Coronary artery (tissue), 2 donors: Measurements from ENCODE around the gene APBB2.
A peak's percentile ranks its signal among the peaks of the same experiment; 100 is the strongest.
"Not testable (repeated sequence)": the region's sequence is repeated elsewhere in the genome, so short reads cannot be mapped to it uniquely, and the experiment has no call there.

Experiments
- DNase-seq: peaks from one replicate; pipeline ENCODE4 v3.0.0-alpha.2; 2017; ENCODE audit warnings: low spot score
- H3K27ac ChIP-seq, 2 donors: fragments of 200-600 bp; sonication (generic); one replicate each; pipeline ENCODE4 v1.5.1; 2016 to 2019
- H3K4me3 ChIP-seq: fragments of 200-600 bp; sonication (generic); 2 replicates; pipeline ENCODE4 v1.5.1; 2016; ENCODE audit warnings: mild to moderate bottlenecking, moderate library complexity
- CTCF ChIP-seq: fragments of 200-600 bp; sonication (generic); IDR thresholded peaks from one replicate; pipeline ENCODE4 v1.5.1; 2019; ENCODE audit warnings: antibody characterized with exemption

The APBB2 gene

DNA sequence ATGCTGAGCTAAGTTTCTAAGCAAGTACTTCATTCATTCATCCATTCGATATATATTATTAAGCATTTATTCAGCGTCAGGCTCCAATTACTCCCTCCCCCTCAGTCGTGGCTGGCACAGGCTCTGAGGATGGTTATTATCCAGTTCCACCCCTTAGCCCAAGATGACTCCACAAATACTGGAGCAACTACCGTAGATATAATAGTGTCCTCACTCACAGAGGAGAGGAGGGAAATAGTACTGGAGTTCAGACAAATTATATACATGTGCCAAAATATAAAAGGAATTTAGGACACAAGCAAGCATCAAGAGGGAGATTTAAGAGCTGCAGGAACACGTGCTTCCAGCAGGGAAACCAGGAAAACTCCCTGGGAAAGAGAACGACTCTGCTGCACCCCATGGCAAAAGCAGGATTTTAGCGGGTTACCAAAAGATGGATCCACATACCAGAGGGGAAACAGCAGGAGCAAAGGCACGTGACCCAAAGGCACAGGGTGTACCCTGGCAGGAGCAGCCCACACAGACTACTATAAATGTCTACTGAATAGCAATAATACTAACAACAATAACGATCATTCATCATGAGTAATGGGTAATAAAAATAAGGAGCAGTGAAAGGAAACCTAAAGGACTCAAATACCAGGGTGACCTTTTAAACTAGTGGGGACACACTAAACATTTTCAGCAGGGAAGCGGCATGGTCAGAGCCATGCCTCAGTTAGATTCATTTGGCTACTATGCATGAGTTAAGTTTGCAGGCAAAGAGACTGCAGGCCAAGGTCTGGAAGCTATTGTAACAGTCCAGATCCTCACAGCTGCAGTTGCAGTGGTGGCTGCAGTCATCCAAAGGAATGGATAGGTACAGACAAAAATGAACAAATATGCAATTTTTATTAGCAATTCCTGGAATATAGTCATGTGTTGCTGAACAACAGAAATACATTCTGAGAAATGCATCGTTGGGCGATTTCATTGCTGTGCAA lies 153.7 kb downstream of the APBB2 start:
- H3K4me3 ChIP-seq, result peak overlapping the region; percentile 44
- TF ChIP-seq CTCF, result no peak
- no peak for DNase-seq
- H3K27ac ChIP-seq, result peak overlapping the region in 1 of 2 donors; percentile 75

- not testable (repeated sequence) for DNase-seq, H3K4me3 ChIP-seq, H3K27ac ChIP-seq
These were observed 154.9 kb downstream of the APBB2 start for GRCh38 chr4:41059411-41059810.

GRCh38 chr4:41058426-41058825 lies 155.9 kb downstream of the APBB2 start:
- no peak overlapping the region for H3K27ac ChIP-seq
- DNase-seq, result no peak
- TF ChIP-seq CTCF, result no peak
- H3K4me3 ChIP-seq, result no peak overlapping the region

DNA sequence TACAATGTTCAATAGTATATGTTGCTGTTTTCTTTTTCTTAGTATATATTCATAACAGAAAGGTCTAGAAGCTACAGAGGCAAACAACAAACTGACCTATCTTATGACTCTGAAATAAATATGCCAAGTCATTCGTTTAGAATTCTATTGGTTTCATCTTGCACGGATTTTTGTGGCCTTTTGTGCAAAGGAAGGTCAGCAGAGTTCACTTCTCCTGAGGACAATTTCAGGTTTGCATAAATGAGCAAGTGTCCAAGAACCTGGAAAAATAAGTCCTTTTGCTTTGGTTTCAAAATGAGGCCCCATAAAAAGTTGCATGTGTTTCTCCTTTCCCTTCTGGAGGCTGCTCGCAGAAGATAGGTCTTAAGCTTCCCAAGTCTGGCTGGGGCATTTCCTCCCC lies 156.9 kb downstream of the APBB2 start:
- DNase-seq, result no peak
- no peak for TF ChIP-seq CTCF
- no peak overlapping the region for H3K27ac ChIP-seq
- H3K4me3 ChIP-seq, result no peak overlapping the region

DNA sequence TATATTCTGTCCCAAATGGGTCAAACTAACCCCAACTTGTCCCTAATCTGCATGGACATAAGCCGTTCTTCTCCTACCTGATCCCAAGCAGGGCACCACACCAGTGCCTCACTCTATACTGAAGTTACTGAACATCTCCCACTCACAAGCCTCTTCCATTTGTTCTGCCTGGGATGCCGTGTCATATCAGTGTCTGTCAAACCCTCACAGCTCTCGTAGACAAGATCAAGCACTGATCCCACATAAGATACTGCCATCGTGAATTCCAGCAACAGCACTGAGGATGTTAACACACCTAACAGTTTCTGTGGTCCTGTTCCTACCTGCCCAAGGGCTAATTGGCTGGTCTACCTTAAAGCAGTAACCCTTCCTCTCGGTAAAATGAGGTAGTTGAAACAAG lies 162.1 kb downstream of the APBB2 start:
- TF ChIP-seq CTCF, result no peak
- no peak for DNase-seq
- Histone ChIP-seq H3K27ac (peak overlapping the region in 1 of 2 donors; percentile 75), H3K4me3 (no peak overlapping the region)

GRCh38 chr4:41050880-41051775 lies 163.2 kb downstream of the APBB2 start:
- TF ChIP-seq CTCF, result no peak
- peak overlapping the region in 1 of 2 donors; percentile 75 for H3K27ac ChIP-seq
- DNase-seq, result no peak
- H3K4me3 ChIP-seq, result no peak overlapping the region

DNA sequence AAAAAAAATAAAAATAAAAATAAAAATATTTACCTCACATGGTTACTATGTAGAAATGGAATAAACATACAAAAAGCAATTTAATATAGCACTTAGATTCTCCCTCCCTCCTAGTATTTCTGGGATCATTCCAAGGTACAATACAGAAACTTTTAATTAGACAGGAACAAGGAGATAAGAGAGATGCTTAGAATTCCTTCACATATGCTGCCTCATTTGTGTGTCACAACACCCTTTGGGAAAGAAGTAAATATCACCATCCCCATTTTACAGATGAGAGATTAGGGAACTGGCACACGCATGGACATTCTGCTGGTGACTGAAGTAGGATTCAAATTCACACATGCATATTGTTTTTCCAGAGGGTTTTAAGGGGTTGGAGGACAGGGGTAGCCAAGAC lies 164.2 kb downstream of the APBB2 start:
- H3K4me3 ChIP-seq, result no peak overlapping the region
- TF ChIP-seq CTCF, result no peak
- H3K27ac ChIP-seq, result peak overlapping the region in 1 of 2 donors; percentile 75
- no peak for DNase-seq

GRCh38 chr4:41049176-41049575 lies 165.2 kb downstream of the APBB2 start:
- H3K27ac ChIP-seq, result peak overlapping the region in 1 of 2 donors; percentile 53
- DNase-seq, result not testable (repeated sequence)
- H3K4me3 ChIP-seq, result peak overlapping the region; percentile 56
